ENCODE results near the gene VAT1L.

VAT1L gene

GRCh38 chr16:77858060-77858459, 69.7 kb downstream of the VAT1L start:
- H3K27ac Mint-ChIP-seq, result no peak overlapping the region
- peaks cover 6% of the 10 kb centered on the region for H3K27me3 Mint-ChIP-seq
- no peak for DNase-seq (ENCODE audit: low spot score in 2 of 2)
- H3K9me3 Mint-ChIP-seq, result no peaks in the 10 kb centered on the region
- ATAC-seq (ENCODE audit: low read depth), result no peak
- H3K36me3 Mint-ChIP-seq, result no peaks in the 10 kb centered on the region
- H3K4me1 Mint-ChIP-seq, result no peaks in the 10 kb centered on the region
- no peak overlapping the region for H3K4me3 Mint-ChIP-seq

- DNase-seq (ENCODE audit: low spot score in 2 of 2), result no peak
- peaks cover 3% of the 10 kb centered on the region for H3K27me3 Mint-ChIP-seq
- H3K27ac Mint-ChIP-seq, result no peak overlapping the region
- no peaks in the 10 kb centered on the region for H3K4me1 Mint-ChIP-seq
- H3K36me3 Mint-ChIP-seq, result no peaks in the 10 kb centered on the region
- H3K4me3 Mint-ChIP-seq, result no peak overlapping the region
- ATAC-seq (ENCODE audit: low read depth), result no peak
- H3K9me3 Mint-ChIP-seq, result peaks cover 1% of the 10 kb centered on the region
These were observed 71.3 kb downstream of the VAT1L start for GRCh38 chr16:77859493-77860232.

- peaks cover 1% of the 10 kb centered on the region for H3K27me3 Mint-ChIP-seq
These were observed 72.6 kb downstream of the VAT1L start for GRCh38 chr16:77860953-77861352.

GRCh38 chr16:77863250-77863649, 74.9 kb downstream of the VAT1L start:
- H3K36me3 Mint-ChIP-seq, result no peaks in the 10 kb centered on the region
- H3K9me3 Mint-ChIP-seq, result peaks cover 1% of the 10 kb centered on the region
- H3K4me3 Mint-ChIP-seq, result no peak overlapping the region
- no peak overlapping the region for H3K27ac Mint-ChIP-seq
- ATAC-seq (ENCODE audit: low read depth) (no peak), DNase-seq (ENCODE audit: low spot score in 2 of 2) (no peak)
- peaks cover 1% of the 10 kb centered on the region for H3K27me3 Mint-ChIP-seq
- H3K4me1 Mint-ChIP-seq, result peaks cover 2% of the 10 kb centered on the region

More at GRCh38 chr16:77860953-77861352, 72.6 kb downstream of the VAT1L start:
- H3K9me3 Mint-ChIP-seq, result peaks cover 1% of the 10 kb centered on the region
- H3K36me3 Mint-ChIP-seq, result no peaks in the 10 kb centered on the region
- no peak overlapping the region for H3K4me3 Mint-ChIP-seq
- DNase-seq (ENCODE audit: low spot score in 2 of 2) (no peak), ATAC-seq (ENCODE audit: low read depth) (no peak)
- H3K4me1 Mint-ChIP-seq, result no peaks in the 10 kb centered on the region
- H3K27ac Mint-ChIP-seq, result no peak overlapping the region

- Mint-ChIP-seq H3K36me3 (no peaks in the 10 kb centered on the region), H3K9me3 (peaks cover 1% of the 10 kb centered on the region), H3K27ac (no peak overlapping the region), H3K27me3 (no peaks in the 10 kb centered on the region), H3K4me1 (peaks cover 2% of the 10 kb centered on the region), H3K4me3 (no peak overlapping the region)
- ATAC-seq (ENCODE audit: low read depth) (no peak), DNase-seq (ENCODE audit: low spot score in 2 of 2) (no peak)
These were observed 78.4 kb downstream of the VAT1L start for GRCh38 chr16:77866752-77867151.

- H3K27me3 Mint-ChIP-seq, result peaks cover 2% of the 10 kb centered on the region
- H3K4me3 Mint-ChIP-seq, result no peak overlapping the region
- no peaks in the 10 kb centered on the region for H3K36me3 Mint-ChIP-seq
- peaks cover 1% of the 10 kb centered on the region for H3K9me3 Mint-ChIP-seq
- ATAC-seq (ENCODE audit: low read depth) (no peak), DNase-seq (ENCODE audit: low spot score in 2 of 2) (no peak)
- H3K27ac Mint-ChIP-seq, result no peak overlapping the region
- peaks cover 2% of the 10 kb centered on the region for H3K4me1 Mint-ChIP-seq
These were observed 79.7 kb downstream of the VAT1L start for GRCh38 chr16:77868052-77868451.

GRCh38 chr16:77868478-77868877, 80.1 kb downstream of the VAT1L start:
- peaks cover 3% of the 10 kb centered on the region for H3K9me3 Mint-ChIP-seq
- H3K27ac Mint-ChIP-seq, result no peak overlapping the region
- ATAC-seq (ENCODE audit: low read depth) (no peak), DNase-seq (ENCODE audit: low spot score in 2 of 2) (no peak)
- peaks cover 2% of the 10 kb centered on the region for H3K4me1 Mint-ChIP-seq
- H3K27me3 Mint-ChIP-seq, result peaks cover 2% of the 10 kb centered on the region
- H3K36me3 Mint-ChIP-seq, result no peaks in the 10 kb centered on the region
- no peak overlapping the region for H3K4me3 Mint-ChIP-seq

GRCh38 chr16:77869997-77870813, 81.8 kb downstream of the VAT1L start:
- peaks cover 4% of the 10 kb centered on the region for H3K9me3 Mint-ChIP-seq
- H3K27ac Mint-ChIP-seq, result no peak overlapping the region
- DNase-seq (ENCODE audit: low spot score in 2 of 2) (no peak), ATAC-seq (ENCODE audit: low read depth) (no peak)
- peaks cover 4% of the 10 kb centered on the region for H3K27me3 Mint-ChIP-seq
- H3K36me3 Mint-ChIP-seq, result no peaks in the 10 kb centered on the region
- H3K4me1 Mint-ChIP-seq, result peaks cover 2% of the 10 kb centered on the region
- H3K4me3 Mint-ChIP-seq, result no peak overlapping the region

- H3K27ac Mint-ChIP-seq, result no peak overlapping the region
- DNase-seq (ENCODE audit: low spot score in 2 of 2), result no peak
- H3K4me3 Mint-ChIP-seq, result no peak overlapping the region
These were observed 83.6 kb downstream of the VAT1L start for GRCh38 chr16:77871932-77872331.

GRCh38 chr16:77873066-77873465, 84.7 kb downstream of the VAT1L start:
- no peak for ATAC-seq (ENCODE audit: low read depth)

More at GRCh38 chr16:77871932-77872331, 83.6 kb downstream of the VAT1L start:
- Mint-ChIP-seq H3K36me3 (no peaks in the 10 kb centered on the region), H3K4me1 (peaks cover 2% of the 10 kb centered on the region), H3K9me3 (peaks cover 4% of the 10 kb centered on the region), H3K27me3 (peaks cover 4% of the 10 kb centered on the region)
- ATAC-seq (ENCODE audit: low read depth), result no peak

GRCh38 chr16:77874347-77874746, 86.0 kb downstream of the VAT1L start:
- Mint-ChIP-seq H3K4me3 (no peak overlapping the region), H3K9me3 (peaks cover 4% of the 10 kb centered on the region), H3K27me3 (peaks cover 4% of the 10 kb centered on the region), H3K4me1 (no peaks in the 10 kb centered on the region), H3K36me3 (no peaks in the 10 kb centered on the region), H3K27ac (no peak overlapping the region)
- DNase-seq (ENCODE audit: low spot score in 2 of 2) (no peak), ATAC-seq (ENCODE audit: low read depth) (no peak)

More at GRCh38 chr16:77873066-77873465, 84.7 kb downstream of the VAT1L start:
- H3K36me3 Mint-ChIP-seq, result no peaks in the 10 kb centered on the region
- peaks cover 4% of the 10 kb centered on the region for H3K27me3 Mint-ChIP-seq
- no peak for DNase-seq (ENCODE audit: low spot score in 2 of 2)
- no peak overlapping the region for H3K4me3 Mint-ChIP-seq
- H3K9me3 Mint-ChIP-seq, result peaks cover 4% of the 10 kb centered on the region
- no peak overlapping the region for H3K27ac Mint-ChIP-seq
- H3K4me1 Mint-ChIP-seq, result peaks cover 2% of the 10 kb centered on the region

GRCh38 chr16:77876776-77877175, 88.4 kb downstream of the VAT1L start:
- Mint-ChIP-seq H3K9me3 (peaks cover 4% of the 10 kb centered on the region), H3K4me3 (no peak overlapping the region), H3K36me3 (no peaks in the 10 kb centered on the region), H3K27ac (no peak overlapping the region), H3K4me1 (no peaks in the 10 kb centered on the region), H3K27me3 (peaks cover 4% of the 10 kb centered on the region)
- DNase-seq (ENCODE audit: low spot score in 2 of 2) (no peak), ATAC-seq (ENCODE audit: low read depth) (no peak)

GRCh38 chr16:77877712-77878347, 89.5 kb downstream of the VAT1L start:
- Mint-ChIP-seq H3K27me3 (peaks cover 1% of the 10 kb centered on the region), H3K9me3 (peaks cover 4% of the 10 kb centered on the region), H3K27ac (no peak overlapping the region), H3K4me1 (no peaks in the 10 kb centered on the region), H3K36me3 (no peaks in the 10 kb centered on the region), H3K4me3 (no peak overlapping the region)
- ATAC-seq (ENCODE audit: low read depth) (no peak), DNase-seq (ENCODE audit: low spot score in 2 of 2) (no peak)

GRCh38 chr16:77881355-77882030, 93.1 kb downstream of the VAT1L start:
- Mint-ChIP-seq H3K36me3 (no peaks in the 10 kb centered on the region), H3K27ac (no peak overlapping the region), H3K4me1 (no peaks in the 10 kb centered on the region), H3K4me3 (no peak overlapping the region), H3K27me3 (peaks cover 3% of the 10 kb centered on the region), H3K9me3 (no peaks in the 10 kb centered on the region)
- DNase-seq (ENCODE audit: low spot score in 2 of 2), result no peak
- ATAC-seq (ENCODE audit: low read depth), result no peak
